Mesendoderm (in vitro differentiated cells): Measurements from ENCODE around the gene RECK.
"Not testable (repeated sequence)": the region's sequence is repeated elsewhere in the genome, so short reads cannot be mapped to it uniquely, and the experiment has no call there.

Experiments used
- DNase-seq: peaks from one replicate; pipeline ENCODE4 v3.0.0; 2013
- H2AK5ac ChIP-seq: 2 replicates; pipeline ENCODE4 v1.6.1; 2013; ENCODE audit warnings: low read length, inconsistent platforms
- H2BK120ac ChIP-seq: 2 replicates; pipeline ENCODE4 v1.6.1; 2013; ENCODE audit warnings: low read depth, mild to moderate bottlenecking, low read length, moderate library complexity, mixed read lengths
- H2BK15ac ChIP-seq: replicated peaks from 2 replicates; pipeline ENCODE4 v1.6.1; 2013; ENCODE audit warnings: low read depth, mild to moderate bottlenecking, moderate library complexity
- H2BK5ac ChIP-seq: 2 replicates; pipeline ENCODE4 v1.6.1; 2013; ENCODE audit warnings: low read length, inconsistent platforms
- H3K18ac ChIP-seq: 2 replicates; pipeline ENCODE4 v1.6.1; 2013; ENCODE audit warnings: mild to moderate bottlenecking, low read length, mixed read lengths
- H3K23ac ChIP-seq: one replicate; pipeline ENCODE4 v1.6.1; 2013; ENCODE audit warnings: low read length
- H3K27ac ChIP-seq: 2 replicates; pipeline ENCODE4 v1.5.1; 2013; ENCODE audit warnings: low read depth, mild to moderate bottlenecking, inconsistent platforms, low read length, moderate library complexity
- H3K27me3 ChIP-seq: 2 replicates; pipeline ENCODE4 v1.6.1; 2013; ENCODE audit warnings: low read length, control low read depth, mild to moderate bottlenecking, inconsistent platforms; ENCODE audit not compliant: insufficient read depth, poor library complexity
- H3K36me3 ChIP-seq: 2 replicates; pipeline ENCODE4 v1.6.1; 2013; ENCODE audit warnings: low read length, inconsistent platforms; ENCODE audit not compliant: control insufficient read depth, insufficient read depth
- H3K4ac ChIP-seq: one replicate; pipeline ENCODE4 v1.6.1; 2013; ENCODE audit warnings: low read depth, mild to moderate bottlenecking, low read length, moderate library complexity
- H3K4me1 ChIP-seq: 2 replicates; pipeline ENCODE4 v1.6.1; 2013; ENCODE audit warnings: low read depth, low read length, inconsistent platforms; ENCODE audit not compliant: control insufficient read depth
- H3K4me2 ChIP-seq: 2 replicates; pipeline ENCODE4 v1.6.1; 2013; ENCODE audit warnings: low read length
- H3K4me3 ChIP-seq: 2 replicates; pipeline ENCODE4 v1.5.1; 2013; ENCODE audit warnings: mild to moderate bottlenecking, low read length
- H3K56ac ChIP-seq: one replicate; pipeline ENCODE4 v1.6.1; 2013; ENCODE audit warnings: low read length
- H3K79me1 ChIP-seq: 2 replicates; pipeline ENCODE4 v1.6.1; 2013; ENCODE audit warnings: low read length, inconsistent platforms
- H3K79me2 ChIP-seq: 2 replicates; pipeline ENCODE4 v1.6.1; 2013; ENCODE audit warnings: mild to moderate bottlenecking, low read length; ENCODE audit not compliant: control insufficient read depth, insufficient read depth
- H3K9ac ChIP-seq: 2 replicates; pipeline ENCODE4 v1.6.1; 2013; ENCODE audit warnings: low read length, inconsistent platforms
- H4K5ac ChIP-seq: one replicate; pipeline ENCODE4 v1.6.1; 2013; ENCODE audit warnings: low read length
- H4K8ac ChIP-seq: one replicate; pipeline ENCODE4 v1.6.1; 2013; ENCODE audit warnings: low read depth, mild to moderate bottlenecking, control low read depth, low read length, moderate library complexity
- whole genome bisulfite sequencing: extraction: QIAGEN DNeasy Blood & Tissue Kit; methylation state at CpG from one replicate; pipeline ENCODE4 v1.1.7; 2013; ENCODE audit warnings: low lambda C conversion rate, missing lambda C conversion rate; ENCODE audit not compliant: insufficient coverage; ENCODE audit errors: extremely low coverage; 5-methylcytosine and 5-hydroxymethylcytosine counted together

RECK gene

DNA sequence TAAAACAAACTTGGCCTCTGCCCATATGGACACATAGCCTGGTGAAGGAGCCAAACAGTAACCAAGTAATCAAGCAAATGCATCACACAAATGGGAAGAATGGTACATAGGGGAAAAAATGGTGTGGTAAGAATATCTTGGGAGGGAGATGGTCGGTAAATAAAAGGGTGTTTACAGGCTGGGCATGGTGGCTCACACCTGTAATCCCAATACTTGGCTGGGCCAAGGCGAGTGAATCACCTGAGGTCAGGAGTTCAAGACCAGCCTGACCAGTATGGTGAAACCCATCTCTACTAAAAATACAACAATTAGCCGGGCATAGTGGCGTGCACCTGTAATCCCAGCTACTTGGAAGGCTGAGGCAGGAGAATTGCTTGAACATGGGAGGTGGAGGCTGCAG, 122.8 kb downstream of the RECK start:
- H3K4ac ChIP-seq, H3K9ac ChIP-seq, H3K36me3 ChIP-seq, H2AK5ac ChIP-seq, H2BK120ac ChIP-seq, H2BK15ac ChIP-seq, H4K8ac ChIP-seq, H3K79me2 ChIP-seq, H3K56ac ChIP-seq, H3K79me1 ChIP-seq, H3K23ac ChIP-seq, H3K4me3 ChIP-seq, H3K4me1 ChIP-seq, H3K27me3 ChIP-seq, H4K5ac ChIP-seq, H3K27ac ChIP-seq, DNase-seq, H3K18ac ChIP-seq, H3K4me2 ChIP-seq, H2BK5ac ChIP-seq: not testable (repeated sequence)
- WGBS = 100% methylated on average over 1 of the region's 4 CpGs

GRCh38 chr9:36160126-36160525, 123.4 kb downstream of the RECK start:
- H3K4me1 ChIP-seq = peaks cover 16% of the 10 kb centered on the region
- H2BK5ac ChIP-seq, H3K56ac ChIP-seq, H3K36me3 ChIP-seq, H4K5ac ChIP-seq, H3K9ac ChIP-seq, H3K79me2 ChIP-seq, DNase-seq, H2BK120ac ChIP-seq, H3K27ac ChIP-seq, H3K4me3 ChIP-seq, H4K8ac ChIP-seq, H3K4ac ChIP-seq, H3K79me1 ChIP-seq, H3K4me2 ChIP-seq, H3K23ac ChIP-seq, H2BK15ac ChIP-seq, H2AK5ac ChIP-seq, H3K27me3 ChIP-seq, H3K18ac ChIP-seq: not testable (repeated sequence)
- no CpG with 5 or more reads among the region's 11 CpGs for WGBS

DNA sequence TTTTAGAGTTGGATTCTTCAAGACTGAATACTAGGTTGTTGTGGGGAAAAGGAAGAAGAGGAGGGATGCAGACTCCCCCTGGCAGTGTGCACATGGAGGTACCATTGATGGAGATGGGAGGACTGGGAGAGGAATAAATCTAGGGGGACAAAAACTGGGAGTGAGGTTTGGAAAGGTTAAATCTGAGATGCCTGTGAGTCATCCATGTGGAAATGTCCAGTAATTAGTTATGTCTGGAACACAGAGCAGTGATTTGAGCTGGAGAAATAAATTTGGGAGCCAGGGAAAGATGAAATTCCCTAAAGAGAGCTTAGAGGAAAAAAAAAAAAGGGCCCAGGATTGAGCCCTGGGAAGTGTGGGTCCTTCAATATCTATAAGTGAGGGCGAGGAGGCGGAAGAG, 124.5 kb downstream of the RECK start:
- Histone ChIP-seq H4K5ac (no peak overlapping the region), H3K4ac (no peak overlapping the region), H3K56ac (no peak overlapping the region), H2BK5ac (no peak overlapping the region), H3K23ac (no peak overlapping the region), H3K18ac (no peak overlapping the region), H3K4me3 (no peak overlapping the region), H2AK5ac (no peak overlapping the region), H3K27ac (no peak overlapping the region), H4K8ac (no peak overlapping the region), H3K4me2 (no peak overlapping the region), H3K79me1 (no peaks in the 10 kb centered on the region), H3K4me1 (peaks cover 18% of the 10 kb centered on the region), H2BK15ac (no peak overlapping the region), H3K79me2 (no peaks in the 10 kb centered on the region), H3K27me3 (no peaks in the 10 kb centered on the region), H3K9ac (no peak overlapping the region), H3K36me3 (no peaks in the 10 kb centered on the region), H2BK120ac (no peak overlapping the region)
- no CpG with 5 or more reads among the region's 2 CpGs for WGBS
- no peak for DNase-seq

DNA sequence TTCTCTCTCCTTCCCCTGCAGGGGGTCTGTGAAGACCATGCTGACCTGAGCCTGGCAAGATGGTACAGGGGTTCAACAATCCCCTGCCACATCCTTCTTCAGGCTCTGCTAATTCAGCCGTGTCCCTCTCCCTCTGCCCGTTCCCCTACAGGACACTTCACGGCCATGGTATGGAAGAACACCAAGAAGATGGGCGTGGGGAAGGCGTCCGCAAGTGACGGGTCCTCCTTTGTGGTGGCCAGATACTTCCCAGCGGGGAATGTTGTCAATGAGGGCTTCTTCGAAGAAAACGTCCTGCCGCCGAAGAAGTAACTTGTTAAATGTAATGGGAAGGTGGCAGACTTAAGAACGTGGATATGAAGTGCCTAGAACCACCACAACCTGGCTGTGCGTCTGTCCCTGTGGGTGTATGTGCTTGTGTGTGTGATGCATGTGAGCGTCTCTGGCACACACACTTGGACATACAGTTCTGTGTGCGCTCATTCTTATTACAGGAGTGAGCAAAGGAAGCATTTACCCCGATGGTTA, 125.6 kb downstream of the RECK start:
- Histone ChIP-seq H3K4me1 (peaks cover 18% of the 10 kb centered on the region), H4K5ac (no peak overlapping the region), H2AK5ac (peak overlapping the region; percentile 91), H3K4me3 (no peak overlapping the region), H3K9ac (no peak overlapping the region), H4K8ac (no peak overlapping the region), H3K36me3 (no peaks in the 10 kb centered on the region), H3K79me1 (no peaks in the 10 kb centered on the region), H3K23ac (no peak overlapping the region), H2BK120ac (no peak overlapping the region), H3K18ac (peak overlapping the region; percentile 60), H3K4me2 (no peak overlapping the region), H3K27me3 (no peaks in the 10 kb centered on the region), H3K56ac (peak overlapping the region; percentile 79), H2BK5ac (peak overlapping the region; percentile 88), H3K79me2 (no peaks in the 10 kb centered on the region), H3K4ac (no peak overlapping the region), H3K27ac (peak overlapping the region; percentile 74), H2BK15ac (no peak overlapping the region)
- DNase-seq = peak; percentile 45
- no CpG with 5 or more reads among the region's 17 CpGs for WGBS

DNA sequence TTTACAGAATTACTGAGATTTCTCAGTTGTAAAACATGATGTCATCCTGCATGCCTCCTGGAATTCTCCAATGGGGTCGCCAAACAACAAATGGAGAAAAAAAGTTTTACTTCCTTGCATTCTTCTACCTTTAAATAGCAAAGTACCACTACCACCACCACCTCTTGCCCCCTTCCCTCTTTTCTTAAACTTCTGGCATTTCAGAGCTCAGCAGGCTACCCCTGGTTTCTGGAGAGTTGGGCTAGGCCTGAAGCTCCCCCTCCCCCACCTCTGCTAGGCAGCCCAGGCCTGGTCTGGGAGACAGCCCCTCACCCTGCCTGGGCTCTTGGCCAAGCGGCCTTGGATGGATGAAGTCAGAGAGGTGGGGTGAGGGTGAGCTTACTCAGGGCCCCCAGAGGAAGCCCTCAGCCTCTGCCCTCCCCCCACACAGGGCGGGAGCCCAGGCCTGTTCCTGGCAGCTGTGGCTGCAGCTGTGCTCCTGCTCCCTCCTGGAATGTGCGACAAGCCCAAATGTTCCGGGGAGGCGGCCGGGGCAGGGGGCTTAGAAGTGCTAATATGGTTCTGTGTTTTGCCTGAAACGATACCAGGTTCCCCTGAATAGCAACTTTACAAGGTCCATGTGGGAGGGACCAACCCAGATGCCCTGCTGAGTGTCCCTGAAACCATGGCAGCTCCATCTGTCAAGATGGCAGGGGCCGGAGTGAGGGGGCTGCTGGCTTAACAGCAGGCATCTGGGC, 126.5 kb downstream of the RECK start:
- Histone ChIP-seq H3K23ac (no peak overlapping the region), H3K27me3 (no peaks in the 10 kb centered on the region), H3K56ac (peak overlapping the region; percentile 63), H4K8ac (no peak overlapping the region), H3K79me2 (no peaks in the 10 kb centered on the region), H3K4me1 (peaks cover 18% of the 10 kb centered on the region), H3K4ac (peak overlapping the region; percentile 63), H3K4me2 (no peak overlapping the region), H2BK5ac (peak overlapping the region; percentile 37), H3K36me3 (no peaks in the 10 kb centered on the region), H3K27ac (peak overlapping the region; percentile 75), H2BK15ac (no peak overlapping the region), H4K5ac (no peak overlapping the region), H3K18ac (peak overlapping the region; percentile 82), H3K9ac (no peak overlapping the region), H3K79me1 (no peaks in the 10 kb centered on the region), H3K4me3 (no peak overlapping the region), H2AK5ac (no peak overlapping the region), H2BK120ac (no peak overlapping the region)
- peak; percentile 98 for DNase-seq
- no CpG with 5 or more reads among the region's 9 CpGs for WGBS

GRCh38 chr9:36163786-36164170, 127.1 kb downstream of the RECK start:
- H3K4me1 ChIP-seq = peaks cover 18% of the 10 kb centered on the region
- peak overlapping the region; percentile 94 for H2AK5ac ChIP-seq
- H3K36me3 ChIP-seq = no peaks in the 10 kb centered on the region
- H3K23ac ChIP-seq = no peak overlapping the region
- no peak overlapping the region for H4K8ac ChIP-seq
- no peak overlapping the region for H4K5ac ChIP-seq
- H2BK5ac ChIP-seq = peak overlapping the region; percentile 30
- H3K4ac ChIP-seq = peak overlapping the region; percentile 63
- peak overlapping the region; percentile 75 for H3K27ac ChIP-seq
- H3K18ac ChIP-seq = peak overlapping the region; percentile 82
- H3K4me2 ChIP-seq = no peak overlapping the region
- no peak overlapping the region for H2BK15ac ChIP-seq
- no peak overlapping the region for H3K9ac ChIP-seq
- no peaks in the 10 kb centered on the region for H3K27me3 ChIP-seq
- H3K56ac ChIP-seq = peak overlapping the region; percentile 63
- DNase-seq = no peak
- WGBS = no CpG with 5 or more reads among the region's 4 CpGs
- H3K4me3 ChIP-seq = no peak overlapping the region
- H3K79me2 ChIP-seq = no peaks in the 10 kb centered on the region
- no peaks in the 10 kb centered on the region for H3K79me1 ChIP-seq
- H2BK120ac ChIP-seq = no peak overlapping the region
